Measurements from ENCODE around the gene TWIST2. TPM values are rescaled to one million over a fixed set of nuclear protein-coding genes. Genes with fewer than 3 reads are reported as not detected.

The TWIST2 gene
- total RNA-seq, 1 experiment from 2014 or later = 0.22 TPM

GRCh38 chr2:238939521-238940403 lies 91.9 kb downstream of the TWIST2 start:
- Mint-ChIP-seq H3K4me1 (no peaks in the 10 kb centered on the region; a peak in 1 of 4 replicates), H3K27me3 (ENCODE audit: low read depth) (peaks cover 28% of the 10 kb centered on the region), H3K36me3 (ENCODE audit: insufficient read depth in 1 of 3, low read depth in 3 of 3) (no peaks in the 10 kb centered on the region), H3K9me3 (no peaks in the 10 kb centered on the region; a peak in 1 of 5 replicates), H3K27ac (no peak overlapping the region), H3K4me3 (no peak overlapping the region)
- Histone ChIP-seq H3K18ac (ENCODE audit: insufficient read length, low read depth, low read length) (no peak overlapping the region), H3K79me2 (ENCODE audit: insufficient read depth, low read length) (no peaks in the 10 kb centered on the region), H2AFZ (ENCODE audit: low read length) (no peak overlapping the region), H2AK5ac (ENCODE audit: insufficient read length, low read length) (no peak overlapping the region), H3K14ac (ENCODE audit: insufficient read depth, low read length) (no peak overlapping the region), H2BK15ac (ENCODE audit: low read depth, low read length) (no peak overlapping the region), H3K4ac (ENCODE audit: low read depth, low read length) (no peak overlapping the region), H4K91ac (ENCODE audit: insufficient read length, low read depth, low read length) (no peak overlapping the region), H2BK120ac (ENCODE audit: low read depth, low read length, poor library complexity, severe bottlenecking) (no peak overlapping the region), H4K20me1 (ENCODE audit: control insufficient read depth, insufficient read depth, insufficient read length) (no peaks in the 10 kb centered on the region), H2BK5ac (ENCODE audit: insufficient read length, low read length) (no peak overlapping the region), H3K27me3 (ENCODE audit: insufficient read depth, low read length) (no peaks in the 10 kb centered on the region), H3T11ph (ENCODE audit: low read length) (no peak overlapping the region), H3K4me1 (ENCODE audit: insufficient read depth, low read length) (no peaks in the 10 kb centered on the region), H3K56ac (ENCODE audit: insufficient read length, low read depth, low read length) (no peak overlapping the region), H3K23ac (ENCODE audit: insufficient read length, low read depth, low read length) (no peak overlapping the region), H2BK20ac (ENCODE audit: low read depth, low read length, poor library complexity, severe bottlenecking) (no peak overlapping the region), H3K23me2 (ENCODE audit: insufficient read length, low read depth, low read length, poor library complexity, severe bottlenecking) (no peaks in the 10 kb centered on the region), H3K4me2 (ENCODE audit: insufficient read depth, insufficient read length, low read length) (no peak overlapping the region), H3K79me1 (ENCODE audit: insufficient read depth, low read depth, low read length, poor library complexity, severe bottlenecking) (no peaks in the 10 kb centered on the region), H3K9ac (ENCODE audit: extremely low read depth, insufficient read length, low read length) (no peak overlapping the region), H4K8ac (replicated peaks; ENCODE audit: insufficient read length, low read depth, low read length) (no peak overlapping the region), H2BK12ac (ENCODE audit: insufficient read length, low read depth, low read length) (no peak overlapping the region), H3K9me3 (ENCODE audit: control insufficient read depth, low read depth, low read length) (no peaks in the 10 kb centered on the region), H4K5ac (ENCODE audit: insufficient read length, low read depth, low read length) (no peak overlapping the region), H3K27ac (ENCODE audit: insufficient read length, low read depth, low read length) (no peak overlapping the region)
- DNase-seq = peak; percentile 8
- no CpG with 5 or more reads among the region's 8 CpGs for WGBS (ENCODE audit: extremely low coverage, insufficient read length, low lambda C conversion rate)
- no peak for TF ChIP-seq CTCF (conservative IDR thresholded peaks at IDR 0.05)

Data from H9 (cell line).